GM18507 (cell line): ENCODE results near the gene CRTC2.
"Not testable (repeated sequence)": the region's sequence is repeated elsewhere in the genome, so short reads cannot be mapped to it uniquely, and the experiment has no call there.

ENCODE experiments used
- DNase-seq: peaks from one replicate; pipeline ENCODE4 v3.0.0; 2011; ENCODE audit warnings: low read depth; ENCODE audit not compliant: insufficient read length; ENCODE audit errors: extremely low spot score
- FAIRE-seq: peaks from 2 replicates; lab custom pipeline; 2011; peaks lifted over from hg19 to GRCh38; lab: Jason Lieb, UNC

Gene CRTC2

DNA sequence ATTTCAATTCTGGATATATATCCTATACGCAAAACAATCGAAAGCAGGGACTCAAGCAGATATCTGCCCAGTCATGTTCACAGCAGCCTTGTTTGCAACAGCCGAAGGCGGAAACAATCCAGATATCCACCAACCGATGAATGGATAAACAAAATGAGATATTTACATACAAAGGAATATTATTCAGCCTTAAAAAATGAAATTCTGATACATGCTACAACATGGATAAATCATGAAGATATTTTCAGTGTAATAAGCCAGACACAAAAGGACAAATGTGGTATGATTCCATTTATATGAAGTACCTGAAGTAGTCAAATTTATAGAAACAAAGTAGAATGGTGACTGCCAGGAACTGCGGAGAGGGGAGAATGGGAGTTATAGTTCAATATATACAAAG lies 51.3 kb downstream of the CRTC2 start:
- no peak for FAIRE-seq

GRCh38 chr1:153906396-153906795 lies 52.0 kb downstream of the CRTC2 start:
- FAIRE-seq (no peak), DNase-seq (no peak)

More for the DNA sequence above, 51.3 kb downstream of the CRTC2 start:
- no peak for DNase-seq

GRCh38 chr1:153905908-153906307 lies 52.5 kb downstream of the CRTC2 start:
- not testable (repeated sequence) for FAIRE-seq, DNase-seq

DNA sequence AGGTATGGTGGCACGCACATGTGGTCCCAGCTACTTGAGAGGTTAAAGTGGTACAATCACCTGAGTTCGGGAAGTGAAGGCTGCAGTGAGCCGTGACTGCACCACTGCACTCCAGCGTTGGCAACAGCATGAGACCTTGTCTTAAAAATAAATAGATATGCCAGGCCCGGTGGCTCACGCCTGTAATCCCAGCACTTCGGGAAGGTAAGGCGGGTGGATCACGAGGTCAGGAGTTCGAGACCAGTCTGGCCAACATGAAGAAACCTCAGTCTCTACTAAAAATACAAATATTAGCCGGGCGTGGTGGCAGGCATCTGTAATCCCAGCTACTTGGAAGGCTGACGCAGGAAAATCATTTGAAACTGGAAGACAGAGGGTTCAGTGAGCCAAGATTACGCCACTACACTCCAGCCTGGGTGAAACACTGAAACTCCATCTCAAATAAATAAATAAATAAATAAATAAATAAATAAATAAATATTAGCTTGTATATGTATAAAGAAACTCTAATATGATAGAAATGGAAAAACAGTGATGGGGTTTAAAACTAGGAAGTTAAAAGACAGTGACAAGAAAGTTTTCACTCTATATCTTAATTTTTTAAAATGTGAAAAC lies 54.5 kb downstream of the CRTC2 start:
- FAIRE-seq, result no peak
- no peak for DNase-seq

GRCh38 chr1:153899509-153899908 lies 58.9 kb downstream of the CRTC2 start:
- no peak for FAIRE-seq
- DNase-seq, result no peak
